Tibial artery (tissue), 4 donors: ENCODE results near the gene HRCT1.

Source experiments
- DNase-seq, 2 donors: peaks; one replicate each; pipeline ENCODE4 v3.0.0-alpha.2; 2019
- H3K27ac ChIP-seq, 2 donors: fragments of 200-600 bp; sonication (generic) in 1 of 2; 1 replicate in 1 of 2; 2 replicates in 1 of 2; pipeline ENCODE4 v1.5.1; 2018 to 2019; ENCODE audit warnings: mild to moderate bottlenecking in 1 of 2
- H3K27me3 ChIP-seq, 2 donors: fragments of 200-600 bp; sonication (generic) in 1 of 2; one replicate each; pipeline versions ENCODE4 v1.5.1 to v1.6.0; 2016 to 2019
- H3K36me3 ChIP-seq, 3 donors: fragments of 200-600 bp; sonication (generic) in 2 of 3; one replicate each; pipeline ENCODE4 v1.5.1; 2016 to 2019; ENCODE audit warnings: mild to moderate bottlenecking in 2 of 3
- H3K4me1 ChIP-seq, 4 donors: fragments of 200-600 bp; sonication (generic) in 2 of 4; 1 replicate in 3 of 4; 2 replicates in 1 of 4; pipeline ENCODE4 v1.5.1; 2016 to 2019
- H3K4me3 ChIP-seq, 2 donors: fragments of 200-600 bp; sonication (generic) in 1 of 2; 1 replicate in 1 of 2; 2 replicates in 1 of 2; pipeline ENCODE4 v1.5.1; 2018 to 2019; ENCODE audit warnings: mild to moderate bottlenecking in 2 of 2
- H3K9me3 ChIP-seq, 3 donors: fragments of 200-600 bp; sonication (generic) in 1 of 3; one replicate each; pipeline ENCODE4 v1.5.1; 2016 to 2019
- intact Hi-C: fragments of 100-400 bp; cut with DNase I; formaldehyde crosslinking; loops from one replicate; pipeline ENCODE4 v1.15.0; 2023; ENCODE audit warnings: low total_unique reads
- TF ChIP-seq, protein P1 (sequence below), 2 experiments: fragments of 200-600 bp in 1 of 2; fragments of 450-650 bp in 1 of 2; IDR thresholded peaks; one replicate each; pipeline ENCODE4 v1.5.1; 2017 to 2019; ENCODE audit warnings: antibody characterized with exemption in 2 of 2, mild to moderate bottlenecking in 1 of 2, moderate library complexity in 1 of 2

HRCT1 gene

DNA sequence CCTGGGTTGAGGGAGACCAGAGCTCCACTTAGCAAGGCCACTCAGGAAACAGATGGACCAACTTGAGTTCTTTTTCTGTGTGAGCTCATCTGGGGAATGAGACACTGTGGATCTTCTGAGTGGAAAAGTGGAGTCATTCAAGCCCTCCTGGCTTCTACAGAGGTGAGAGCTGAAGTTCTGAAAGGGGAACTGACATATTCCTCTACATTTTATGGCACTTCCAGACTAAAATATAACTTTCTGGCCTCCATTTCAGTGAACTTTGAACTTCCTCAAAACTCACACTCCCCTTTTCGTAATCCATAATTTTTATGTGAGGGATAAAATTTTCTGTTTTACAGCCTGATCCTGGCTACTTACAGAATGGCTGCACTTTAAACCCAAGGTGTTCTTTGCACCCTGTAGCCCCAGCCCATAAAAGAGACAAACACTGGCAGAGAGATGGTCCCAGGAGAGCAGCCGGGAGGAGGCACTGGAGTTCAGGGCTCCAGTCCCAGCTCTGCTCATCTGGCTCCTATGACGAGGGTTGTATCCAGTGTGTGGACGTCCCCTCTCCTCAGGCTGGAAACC, 14.1 kb downstream of the HRCT1 start:
- H3K27me3 ChIP-seq: no peaks in the 10 kb centered on the region
- intact Hi-C loops: no loop called here
- peak overlapping the region; percentile 5 to 36 for H3K27ac ChIP-seq
- no peak for DNase-seq
- no peak overlapping the region for H3K4me3 ChIP-seq
- peaks cover 0 to 63% (median 29%) of the 10 kb centered on the region in 4 donors for H3K4me1 ChIP-seq
- TF ChIP-seq, protein P1, sequence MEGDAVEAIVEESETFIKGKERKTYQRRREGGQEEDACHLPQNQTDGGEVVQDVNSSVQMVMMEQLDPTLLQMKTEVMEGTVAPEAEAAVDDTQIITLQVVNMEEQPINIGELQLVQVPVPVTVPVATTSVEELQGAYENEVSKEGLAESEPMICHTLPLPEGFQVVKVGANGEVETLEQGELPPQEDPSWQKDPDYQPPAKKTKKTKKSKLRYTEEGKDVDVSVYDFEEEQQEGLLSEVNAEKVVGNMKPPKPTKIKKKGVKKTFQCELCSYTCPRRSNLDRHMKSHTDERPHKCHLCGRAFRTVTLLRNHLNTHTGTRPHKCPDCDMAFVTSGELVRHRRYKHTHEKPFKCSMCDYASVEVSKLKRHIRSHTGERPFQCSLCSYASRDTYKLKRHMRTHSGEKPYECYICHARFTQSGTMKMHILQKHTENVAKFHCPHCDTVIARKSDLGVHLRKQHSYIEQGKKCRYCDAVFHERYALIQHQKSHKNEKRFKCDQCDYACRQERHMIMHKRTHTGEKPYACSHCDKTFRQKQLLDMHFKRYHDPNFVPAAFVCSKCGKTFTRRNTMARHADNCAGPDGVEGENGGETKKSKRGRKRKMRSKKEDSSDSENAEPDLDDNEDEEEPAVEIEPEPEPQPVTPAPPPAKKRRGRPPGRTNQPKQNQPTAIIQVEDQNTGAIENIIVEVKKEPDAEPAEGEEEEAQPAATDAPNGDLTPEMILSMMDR (IDR thresholded peaks at IDR 0.05): no peak
- no peaks in the 10 kb centered on the region for H3K9me3 ChIP-seq
- H3K36me3 ChIP-seq: no peaks in the 10 kb centered on the region

DNA sequence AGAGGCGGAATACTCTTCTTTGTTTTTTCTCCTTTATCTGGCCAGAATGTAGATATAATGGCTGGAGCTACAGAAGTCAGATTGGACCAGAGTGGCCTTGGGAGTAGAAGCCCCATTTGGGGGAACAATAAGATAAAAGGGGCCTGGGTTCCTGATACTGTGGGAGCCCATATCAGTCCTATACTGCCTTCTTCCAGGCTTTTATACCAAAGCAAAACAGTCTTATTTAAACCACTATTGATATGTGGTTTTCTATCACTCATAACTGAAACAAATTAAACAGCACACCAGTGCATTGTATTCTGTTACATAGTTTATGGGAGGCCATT, 17.6 kb downstream of the HRCT1 start:
- Histone ChIP-seq H3K27ac (peak overlapping the region; percentile 58 to 78), H3K27me3 (no peaks in the 10 kb centered on the region), H3K9me3 (no peaks in the 10 kb centered on the region), H3K4me1 (peaks cover 0 to 41% (median 16%) of the 10 kb centered on the region in 4 donors), H3K4me3 (no peak overlapping the region), H3K36me3 (no peaks in the 10 kb centered on the region)
- no peak for DNase-seq
- intact Hi-C loops: no loop called here
- TF ChIP-seq, protein P1 (IDR thresholded peaks at IDR 0.05): no peak

DNA sequence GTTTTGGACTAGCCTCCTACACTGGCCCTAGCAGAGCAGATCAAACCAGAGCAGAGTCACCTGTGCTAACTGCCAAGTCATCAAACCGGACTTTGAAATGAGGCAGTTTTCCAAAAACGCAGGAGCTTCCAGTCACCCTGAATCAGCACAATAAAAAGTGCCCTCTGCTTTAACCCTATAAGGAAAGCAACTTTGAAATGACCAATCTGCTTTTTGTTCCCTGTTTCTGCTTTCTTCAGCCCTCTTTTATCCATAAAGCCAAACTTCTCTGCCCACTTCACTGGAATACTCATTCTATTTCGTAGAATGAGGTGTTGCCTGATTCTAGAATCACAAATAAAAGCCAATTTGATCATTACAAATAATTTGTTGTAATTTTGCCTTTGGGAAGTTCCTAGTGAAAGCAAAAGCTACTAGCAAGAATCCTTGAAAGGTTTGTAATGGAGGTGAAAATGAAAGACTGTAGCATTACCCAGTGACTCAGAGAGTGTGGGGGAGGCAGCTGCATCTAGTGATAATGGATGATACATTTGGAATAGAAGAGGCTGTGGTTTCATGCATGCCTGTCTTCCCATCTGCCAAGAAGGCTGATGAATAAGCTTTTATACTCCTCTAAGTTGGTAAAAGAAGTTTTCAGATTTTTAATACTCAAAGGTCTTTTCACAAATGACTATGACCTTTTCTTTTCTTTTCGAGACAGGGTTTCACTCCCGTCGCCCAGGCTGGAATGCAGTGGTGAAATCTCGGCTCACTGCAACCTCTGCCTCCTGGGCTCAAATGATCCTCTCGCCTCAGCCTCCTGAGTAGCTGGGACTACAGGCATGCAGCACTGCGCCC, 18.1 kb downstream of the HRCT1 start:
- no peak overlapping the region for H3K4me3 ChIP-seq
- no peaks in the 10 kb centered on the region for H3K36me3 ChIP-seq
- intact Hi-C loops: no loop called here
- no peaks in the 10 kb centered on the region for H3K27me3 ChIP-seq
- H3K9me3 ChIP-seq: no peaks in the 10 kb centered on the region
- peaks cover 0 to 39% (median 15%) of the 10 kb centered on the region in 4 donors for H3K4me1 ChIP-seq
- TF ChIP-seq, protein P1 (IDR thresholded peaks at IDR 0.05): no peak
- no peak for DNase-seq
- peak overlapping the region; percentile 58 to 78 for H3K27ac ChIP-seq

DNA sequence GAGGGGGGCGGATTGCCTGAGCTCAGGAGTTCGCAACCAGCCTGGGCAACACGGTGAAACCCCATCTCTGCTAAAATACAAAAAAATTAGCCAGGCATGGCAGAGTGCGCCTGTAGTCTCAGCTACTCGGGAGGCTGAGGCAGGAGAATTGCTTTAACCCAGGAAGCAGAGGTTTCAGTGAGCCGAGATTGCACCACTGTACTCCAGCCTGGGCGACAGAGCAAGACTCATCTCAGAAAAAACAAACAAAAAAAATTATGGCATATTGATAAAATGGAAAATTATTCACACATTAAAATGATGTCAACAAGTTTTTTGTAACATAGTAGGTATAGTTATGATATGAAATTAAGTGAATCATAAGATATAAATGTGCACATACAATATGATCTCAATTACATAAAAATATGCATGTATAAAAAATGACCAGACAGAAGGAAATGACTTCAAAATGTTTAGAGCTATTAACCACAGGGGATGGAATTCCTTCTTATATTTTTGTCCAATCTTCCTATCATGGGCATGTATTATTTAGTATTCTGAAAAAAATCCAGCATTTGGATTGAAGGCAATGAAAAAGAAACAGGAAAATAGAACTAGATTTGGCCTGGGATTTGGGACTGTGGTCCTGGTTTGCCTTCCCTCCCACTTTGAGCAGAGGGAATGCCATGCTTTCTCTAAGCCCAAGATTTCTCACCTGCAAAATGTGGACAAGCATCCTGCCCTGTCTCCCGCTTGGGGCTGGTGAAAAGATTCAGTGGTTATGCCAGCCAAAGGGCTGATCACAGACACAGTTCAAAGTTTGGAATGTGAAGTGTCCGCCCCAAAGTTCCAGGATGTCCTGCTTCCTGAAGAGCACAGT, 22.8 kb downstream of the HRCT1 start:
- TF ChIP-seq, protein P1 (IDR thresholded peaks at IDR 0.05): no peak
- intact Hi-C loops: no loop called here
- DNase-seq: no peak
- Histone ChIP-seq H3K9me3 (no peaks in the 10 kb centered on the region), H3K4me1 (peaks cover 0 to 21% (median 9%) of the 10 kb centered on the region in 4 donors), H3K36me3 (no peaks in the 10 kb centered on the region), H3K27ac (no peak overlapping the region), H3K4me3 (no peak overlapping the region), H3K27me3 (no peaks in the 10 kb centered on the region)

DNA sequence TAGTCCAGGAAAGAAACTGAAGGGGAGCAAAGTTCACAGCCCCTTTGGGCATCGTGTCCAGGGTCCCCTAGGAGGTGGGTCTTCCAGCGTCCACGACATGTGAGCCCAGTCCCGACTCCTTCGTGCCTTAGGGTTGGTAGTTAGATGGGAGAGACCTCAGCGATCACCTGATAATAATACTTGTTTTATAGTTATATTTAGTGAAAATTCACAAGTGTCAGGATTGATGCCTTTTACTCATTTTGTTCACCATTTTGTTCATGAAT, 23.4 kb downstream of the HRCT1 start:
- TF ChIP-seq, protein P1 (IDR thresholded peaks at IDR 0.05): no peak
- no peak for DNase-seq
- Histone ChIP-seq H3K27ac (no peak overlapping the region), H3K27me3 (no peaks in the 10 kb centered on the region), H3K9me3 (no peaks in the 10 kb centered on the region), H3K4me1 (peaks cover 0 to 21% (median 6%) of the 10 kb centered on the region in 4 donors), H3K4me3 (no peak overlapping the region), H3K36me3 (no peaks in the 10 kb centered on the region)
- intact Hi-C loops: no loop called here
